Progenitor cell of endocrine pancreas (in vitro differentiated cells): ENCODE measurements around the gene GTPBP10. TPM values are rescaled to one million over a fixed set of nuclear protein-coding genes. Genes with fewer than 3 reads are reported as not detected.
A peak's percentile ranks its signal among the peaks of the same experiment; 100 is the strongest.

ENCODE experiments used
- DNase-seq: peaks from one replicate; pipeline ENCODE4 v3.0.0; 2021; ENCODE audit warnings: low spot score; ENCODE audit not compliant: unreplicated experiment
- H3K27ac Mint-ChIP-seq: 2 replicates; pipeline ENCODE4 v1.8.0; 2021; ENCODE audit warnings: mild to moderate bottlenecking, moderate library complexity, mixed read lengths
- H3K27me3 Mint-ChIP-seq: 2 replicates; pipeline ENCODE4 v1.8.0; 2021; ENCODE audit warnings: mixed read lengths
- H3K36me3 Mint-ChIP-seq: 2 replicates; pipeline ENCODE4 v1.8.0; 2022; ENCODE audit warnings: mixed read lengths; ENCODE audit not compliant: insufficient read depth
- H3K4me1 Mint-ChIP-seq: 2 replicates; pipeline ENCODE4 v1.8.0; 2021; ENCODE audit warnings: low read depth, mixed read lengths
- H3K4me3 Mint-ChIP-seq: 2 replicates; pipeline ENCODE4 v1.8.0; 2021; ENCODE audit warnings: low read depth, mild to moderate bottlenecking, moderate library complexity, mixed read lengths
- H3K9me3 Mint-ChIP-seq: 2 replicates; pipeline ENCODE4 v1.8.0; 2021; ENCODE audit warnings: low read depth, mixed read lengths
- long read RNA-seq: library from polyadenylated mRNA; unstranded; transcript quantifications from one replicate; pipeline ENCODE4 v2.0.0, GENCODE V29; 2020
- total RNA-seq: library from RNA; stranded (reverse); gene quantifications from 2 replicates; pipeline ENCODE4 v1.2.1, GENCODE V29; 2021
- TF ChIP-seq, protein P1 (sequence below): fragments of 200-600 bp; sonication (generic); IDR thresholded peaks from one replicate; pipeline ENCODE4 v1.5.0; 2021; ENCODE audit warnings: antibody characterized with exemption, mild to moderate bottlenecking; ENCODE audit not compliant: unreplicated experiment

The GTPBP10 gene, protein sequence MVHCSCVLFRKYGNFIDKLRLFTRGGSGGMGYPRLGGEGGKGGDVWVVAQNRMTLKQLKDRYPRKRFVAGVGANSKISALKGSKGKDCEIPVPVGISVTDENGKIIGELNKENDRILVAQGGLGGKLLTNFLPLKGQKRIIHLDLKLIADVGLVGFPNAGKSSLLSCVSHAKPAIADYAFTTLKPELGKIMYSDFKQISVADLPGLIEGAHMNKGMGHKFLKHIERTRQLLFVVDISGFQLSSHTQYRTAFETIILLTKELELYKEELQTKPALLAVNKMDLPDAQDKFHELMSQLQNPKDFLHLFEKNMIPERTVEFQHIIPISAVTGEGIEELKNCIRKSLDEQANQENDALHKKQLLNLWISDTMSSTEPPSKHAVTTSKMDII
- total RNA-seq, result 25.1 and 25.3 TPM in 2 replicates
- long read RNA-seq, full-length matches to known transcripts, result 16 of 22 reads
- long read RNA-seq, partial matches to known transcripts, result 1 of 22 reads
- long read RNA-seq, other reads (novel, unspliced or antisense), result 5 of 22 reads

DNA sequence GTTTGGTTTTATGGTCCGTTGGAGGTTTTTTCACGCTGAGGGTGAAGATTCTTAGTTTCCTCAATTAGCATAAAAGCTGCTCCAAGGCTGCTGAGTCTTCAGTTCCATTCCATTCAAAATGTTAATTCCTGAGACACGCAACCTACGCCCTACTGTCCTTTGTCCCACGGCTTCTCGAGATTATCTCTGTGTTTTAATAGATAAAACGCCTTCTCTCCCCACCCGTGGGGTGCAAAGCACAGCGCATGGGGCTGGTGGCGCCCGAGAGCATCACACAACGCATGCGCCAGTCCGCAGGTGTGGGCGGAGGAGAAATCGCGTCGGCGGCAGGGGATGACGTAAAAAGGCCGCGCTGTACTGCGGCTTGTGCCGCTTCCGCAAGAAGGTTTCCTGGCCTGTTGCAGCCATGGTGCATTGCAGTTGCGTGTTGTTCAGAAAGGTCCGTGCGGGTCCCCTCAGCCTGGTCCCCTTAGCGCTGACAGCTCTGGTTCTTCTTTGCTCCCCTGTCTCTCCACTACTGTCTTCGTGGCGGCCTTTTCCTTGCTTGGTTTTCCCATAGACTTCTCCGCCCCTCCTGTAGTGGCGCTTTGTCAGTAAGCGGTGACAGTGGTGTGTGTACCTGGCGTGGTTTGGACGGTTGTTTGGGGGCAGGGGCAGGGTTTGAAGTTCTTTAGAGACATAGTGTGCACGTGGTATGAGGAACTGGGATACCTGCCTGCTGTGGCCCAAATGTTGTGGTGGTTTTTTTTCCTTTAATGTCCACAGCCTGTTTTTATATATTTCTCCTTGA is at the start of gene GTPBP10:
Gene GTPBP10 (plus strand): TSS at position 381 of the 790 bp plus-strand sequence. CDS start 26 bp downstream, at position 407.
- Mint-ChIP-seq H3K4me1 (peaks cover 13% of the 10 kb centered on the region), H3K27ac (peak within 1 kb of the TSS; percentile 99), H3K9me3 (no peaks in the 10 kb centered on the region), H3K4me3 (peak within 1 kb of the TSS; percentile 96), H3K36me3 (peaks cover 3% of the 10 kb centered on the region), H3K27me3 (no peaks in the 10 kb centered on the region)
- DNase-seq, result peak; percentile 84
- TF ChIP-seq, protein P1, sequence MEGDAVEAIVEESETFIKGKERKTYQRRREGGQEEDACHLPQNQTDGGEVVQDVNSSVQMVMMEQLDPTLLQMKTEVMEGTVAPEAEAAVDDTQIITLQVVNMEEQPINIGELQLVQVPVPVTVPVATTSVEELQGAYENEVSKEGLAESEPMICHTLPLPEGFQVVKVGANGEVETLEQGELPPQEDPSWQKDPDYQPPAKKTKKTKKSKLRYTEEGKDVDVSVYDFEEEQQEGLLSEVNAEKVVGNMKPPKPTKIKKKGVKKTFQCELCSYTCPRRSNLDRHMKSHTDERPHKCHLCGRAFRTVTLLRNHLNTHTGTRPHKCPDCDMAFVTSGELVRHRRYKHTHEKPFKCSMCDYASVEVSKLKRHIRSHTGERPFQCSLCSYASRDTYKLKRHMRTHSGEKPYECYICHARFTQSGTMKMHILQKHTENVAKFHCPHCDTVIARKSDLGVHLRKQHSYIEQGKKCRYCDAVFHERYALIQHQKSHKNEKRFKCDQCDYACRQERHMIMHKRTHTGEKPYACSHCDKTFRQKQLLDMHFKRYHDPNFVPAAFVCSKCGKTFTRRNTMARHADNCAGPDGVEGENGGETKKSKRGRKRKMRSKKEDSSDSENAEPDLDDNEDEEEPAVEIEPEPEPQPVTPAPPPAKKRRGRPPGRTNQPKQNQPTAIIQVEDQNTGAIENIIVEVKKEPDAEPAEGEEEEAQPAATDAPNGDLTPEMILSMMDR, result peak; percentile 64

DNA sequence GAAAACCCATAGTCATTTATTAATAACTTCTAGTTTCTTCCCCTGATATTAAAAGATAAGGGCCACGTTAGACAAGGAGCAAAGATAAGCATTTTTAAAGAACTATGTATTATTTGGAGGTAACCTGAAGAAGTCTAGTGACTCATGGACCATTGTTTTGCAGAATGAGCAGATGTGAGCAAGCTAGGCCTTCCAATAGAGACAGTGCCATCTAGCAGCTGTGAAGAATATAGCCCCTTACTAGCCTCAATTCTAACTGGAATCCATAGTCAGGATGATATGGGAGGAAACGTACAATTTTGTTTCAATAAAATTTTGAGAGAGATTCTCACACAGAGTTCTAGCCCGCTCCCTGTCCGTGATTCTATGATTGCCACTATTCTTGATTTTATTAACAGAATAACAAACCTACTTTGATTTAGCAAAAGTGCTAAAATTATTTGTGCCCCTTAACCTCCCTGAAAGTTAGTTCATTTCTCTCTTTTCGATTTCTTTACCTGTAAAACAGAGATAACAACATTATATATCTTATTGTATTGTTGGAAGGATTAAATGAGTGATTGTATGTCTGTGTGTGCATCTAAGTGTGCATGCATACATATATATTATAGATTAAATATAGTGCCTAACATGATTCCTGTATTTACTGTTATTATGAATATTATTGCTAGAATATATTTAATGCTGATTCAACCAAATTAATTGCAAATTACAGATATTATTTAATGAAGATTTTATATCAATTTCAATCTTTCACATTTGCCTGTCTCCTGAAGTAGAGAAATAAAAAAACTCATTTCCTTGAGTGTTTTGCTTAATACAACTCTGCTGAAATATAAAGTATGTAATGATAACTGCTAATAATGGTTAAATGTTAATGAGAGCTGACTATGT is 48.1 kb upstream of the GTPBP10 start:
- Mint-ChIP-seq H3K27ac (no peak overlapping the region), H3K27me3 (no peaks in the 10 kb centered on the region), H3K4me3 (no peak overlapping the region), H3K36me3 (peaks cover 11% of the 10 kb centered on the region), H3K4me1 (peaks cover 4% of the 10 kb centered on the region), H3K9me3 (peaks cover 6% of the 10 kb centered on the region)
- no peak for DNase-seq
- TF ChIP-seq, protein P1, result peak; percentile 55

DNA sequence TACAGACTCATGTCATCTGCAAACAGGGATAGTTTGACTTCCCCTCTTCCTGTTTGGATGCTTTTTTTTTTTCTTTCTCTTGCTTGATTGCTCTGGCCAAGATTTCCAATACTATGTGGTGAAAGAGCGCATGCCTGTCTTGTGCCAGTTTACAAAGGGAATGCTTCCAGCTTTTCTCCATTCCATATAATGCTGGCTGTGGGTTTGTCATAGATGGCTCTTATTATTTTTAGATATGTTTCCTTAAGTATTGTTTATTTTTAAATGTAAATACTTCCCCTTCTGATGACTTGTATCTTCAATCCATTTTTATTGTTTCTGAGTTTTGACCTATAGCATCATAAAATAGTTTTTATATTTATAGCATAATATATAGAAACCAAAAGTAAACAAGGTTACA is 43.3 kb upstream of the GTPBP10 start:
- Mint-ChIP-seq H3K36me3 (no peaks in the 10 kb centered on the region), H3K27me3 (no peaks in the 10 kb centered on the region), H3K27ac (no peak overlapping the region), H3K4me1 (no peaks in the 10 kb centered on the region), H3K4me3 (no peak overlapping the region), H3K9me3 (no peaks in the 10 kb centered on the region)
- DNase-seq, result no peak
- TF ChIP-seq, protein P1, result no peak

DNA sequence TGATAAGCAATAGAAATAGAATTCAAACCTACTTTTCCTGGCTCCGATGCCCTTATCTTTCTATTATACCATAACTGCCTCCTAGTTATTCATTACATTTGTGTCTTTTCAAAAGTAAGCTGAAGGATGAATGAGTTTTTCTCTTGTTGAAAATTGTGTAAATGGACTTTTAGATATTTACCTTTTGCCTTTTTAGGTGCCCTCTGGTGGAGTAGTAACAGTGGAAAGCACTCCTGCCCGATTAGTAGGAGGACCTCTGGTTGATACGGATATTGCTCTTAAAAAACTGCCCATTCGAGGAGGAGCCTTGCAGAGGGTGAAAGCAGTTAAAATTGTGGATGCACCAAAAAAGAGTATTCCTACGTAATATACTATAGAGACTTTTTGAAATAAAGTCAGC is 36.6 kb upstream of the GTPBP10 start:
- Mint-ChIP-seq H3K27me3 (no peaks in the 10 kb centered on the region), H3K4me1 (no peaks in the 10 kb centered on the region), H3K36me3 (no peaks in the 10 kb centered on the region), H3K27ac (no peak overlapping the region), H3K4me3 (no peak overlapping the region), H3K9me3 (no peaks in the 10 kb centered on the region)
- no peak for DNase-seq
- TF ChIP-seq, protein P1, result no peak
